Retinal pigment epithelial cell (primary cell): ENCODE results near the gene PIP4K2A.

Experiments used
- DNase-seq: peaks from one replicate; pipeline ENCODE4 v3.0.0-alpha.2; 2010; ENCODE audit warnings: low read depth
- H3K4me3 ChIP-seq: 2 replicates; pipeline ENCODE4 v1.5.1; 2011; ENCODE audit warnings: mild to moderate bottlenecking, low read length, control low read depth, moderate library complexity
- TF ChIP-seq, protein P1 (sequence below): conservative IDR thresholded peaks from 2 replicates; pipeline ENCODE4 v1.5.1; 2011; ENCODE audit warnings: low read depth, low read length, control low read depth, inconsistent platforms

Gene PIP4K2A

DNA sequence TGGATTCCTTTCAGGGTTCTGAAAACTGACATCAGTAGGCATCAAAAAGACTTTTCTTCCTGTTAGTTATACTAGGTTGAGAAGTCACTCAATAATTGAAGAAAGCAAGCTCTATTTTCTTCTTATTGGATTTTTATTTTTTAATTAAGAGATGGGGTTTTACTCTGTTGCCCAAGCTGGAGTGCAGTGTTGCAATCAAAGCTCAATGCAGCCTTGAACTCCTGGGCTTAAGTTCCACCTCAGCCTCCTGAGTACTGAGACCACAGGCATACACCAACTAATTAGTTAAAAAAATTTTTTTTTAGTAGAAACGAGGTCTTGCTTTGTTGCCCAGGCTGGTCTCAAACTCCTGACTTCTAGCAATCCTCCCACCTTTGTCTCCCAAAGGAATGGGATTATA lies 28.0 kb downstream of the PIP4K2A start:
- no peak for DNase-seq
- TF ChIP-seq, protein P1, sequence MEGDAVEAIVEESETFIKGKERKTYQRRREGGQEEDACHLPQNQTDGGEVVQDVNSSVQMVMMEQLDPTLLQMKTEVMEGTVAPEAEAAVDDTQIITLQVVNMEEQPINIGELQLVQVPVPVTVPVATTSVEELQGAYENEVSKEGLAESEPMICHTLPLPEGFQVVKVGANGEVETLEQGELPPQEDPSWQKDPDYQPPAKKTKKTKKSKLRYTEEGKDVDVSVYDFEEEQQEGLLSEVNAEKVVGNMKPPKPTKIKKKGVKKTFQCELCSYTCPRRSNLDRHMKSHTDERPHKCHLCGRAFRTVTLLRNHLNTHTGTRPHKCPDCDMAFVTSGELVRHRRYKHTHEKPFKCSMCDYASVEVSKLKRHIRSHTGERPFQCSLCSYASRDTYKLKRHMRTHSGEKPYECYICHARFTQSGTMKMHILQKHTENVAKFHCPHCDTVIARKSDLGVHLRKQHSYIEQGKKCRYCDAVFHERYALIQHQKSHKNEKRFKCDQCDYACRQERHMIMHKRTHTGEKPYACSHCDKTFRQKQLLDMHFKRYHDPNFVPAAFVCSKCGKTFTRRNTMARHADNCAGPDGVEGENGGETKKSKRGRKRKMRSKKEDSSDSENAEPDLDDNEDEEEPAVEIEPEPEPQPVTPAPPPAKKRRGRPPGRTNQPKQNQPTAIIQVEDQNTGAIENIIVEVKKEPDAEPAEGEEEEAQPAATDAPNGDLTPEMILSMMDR: no peak
- no peak overlapping the region for H3K4me3 ChIP-seq

DNA sequence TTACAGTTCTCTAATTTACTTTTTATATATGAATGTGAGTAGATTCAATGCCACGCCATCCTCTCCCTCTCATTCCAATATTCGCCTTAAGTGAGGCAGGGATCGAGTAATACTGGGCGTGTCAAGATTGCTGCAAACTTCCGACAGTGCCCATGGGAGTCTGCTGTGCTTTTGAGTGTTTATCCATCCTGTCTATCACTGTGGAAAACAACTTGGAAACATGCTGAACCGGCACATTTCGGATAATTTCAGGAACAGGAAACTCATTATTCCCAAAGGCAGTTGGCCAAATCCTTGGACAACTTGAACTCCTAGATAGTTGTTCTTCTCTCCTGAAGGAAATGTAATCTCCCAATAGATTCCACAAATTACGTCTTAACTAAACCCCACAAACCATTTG lies 28.5 kb downstream of the PIP4K2A start:
- DNase-seq: no peak
- H3K4me3 ChIP-seq: no peak overlapping the region
- TF ChIP-seq, protein P1: no peak

DNA sequence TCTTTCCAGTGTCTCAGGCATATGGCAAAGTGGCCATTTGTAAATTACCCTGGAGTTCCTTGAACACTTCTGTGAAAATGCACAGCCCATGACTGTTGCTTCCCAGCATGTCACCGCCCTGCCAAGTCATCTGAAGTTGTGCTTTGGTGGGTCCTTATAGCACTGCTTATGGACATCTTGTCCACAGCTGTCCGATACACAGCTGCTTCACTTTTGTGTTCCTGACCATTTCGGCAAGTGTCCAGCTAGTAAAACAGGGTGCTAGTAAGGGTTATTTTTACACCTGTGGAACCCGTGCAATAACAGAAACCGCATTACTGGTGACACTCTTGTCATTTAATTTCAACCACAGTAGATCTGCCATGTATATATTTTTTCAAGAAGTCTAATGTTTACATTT lies 29.7 kb downstream of the PIP4K2A start:
- TF ChIP-seq, protein P1: no peak
- H3K4me3 ChIP-seq: no peak overlapping the region
- no peak for DNase-seq

DNA sequence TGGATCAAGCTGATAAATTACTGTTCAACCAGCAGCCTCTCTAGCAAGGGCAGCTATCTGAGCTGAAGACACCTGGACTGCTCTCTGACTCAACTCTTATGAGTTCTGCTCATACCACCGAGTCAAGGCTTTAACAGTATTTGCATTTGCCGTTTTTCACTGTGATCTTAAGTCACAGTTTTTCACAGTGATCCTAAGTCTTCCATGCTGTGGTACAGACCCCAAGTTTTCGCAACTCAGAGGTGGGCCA lies 31.3 kb downstream of the PIP4K2A start:
- TF ChIP-seq, protein P1: no peak
- H3K4me3 ChIP-seq: no peak overlapping the region
- DNase-seq: no peak

DNA sequence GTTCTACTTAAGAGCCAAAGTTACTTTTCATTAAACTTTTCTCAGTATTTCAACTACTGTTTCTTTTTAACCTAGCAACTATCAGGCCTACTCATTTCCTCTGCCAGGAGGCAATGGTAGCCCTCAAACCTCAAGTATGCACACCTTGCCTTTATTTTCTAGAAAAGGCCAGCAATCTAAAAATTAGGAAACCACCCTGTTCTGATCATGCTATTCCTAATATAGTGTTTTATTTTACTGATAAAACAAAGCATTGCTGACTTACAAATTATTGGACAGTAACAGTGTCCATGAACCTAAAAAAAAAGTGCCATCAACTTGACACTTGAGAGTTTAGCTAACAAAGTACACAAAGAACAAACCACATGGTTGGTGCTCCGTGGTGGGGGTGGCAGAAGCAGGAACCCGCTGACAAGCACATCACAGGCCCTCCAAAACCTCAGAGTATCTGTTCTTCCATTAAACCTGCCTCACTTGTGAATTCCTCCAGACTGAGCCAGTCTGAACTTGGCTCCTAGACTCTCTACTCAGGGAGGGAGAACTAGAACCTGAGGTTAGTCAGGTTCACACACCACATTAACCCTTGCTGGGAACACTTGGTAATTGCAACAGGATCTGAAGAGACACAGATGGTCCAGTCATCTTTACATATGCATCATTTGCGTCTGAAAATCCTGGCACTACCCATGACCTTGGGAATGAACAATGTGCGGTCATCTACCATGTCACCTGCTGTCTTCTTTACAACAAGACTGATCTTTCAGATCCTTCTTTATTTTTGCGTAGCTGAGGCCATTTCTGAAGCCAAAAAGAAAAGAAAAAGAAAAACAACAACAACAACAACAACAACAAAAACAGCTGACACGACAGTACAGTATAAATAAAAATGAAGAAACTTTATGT lies 31.9 kb downstream of the PIP4K2A start:
- DNase-seq: no peak
- TF ChIP-seq, protein P1: no peak
- no peak overlapping the region for H3K4me3 ChIP-seq

DNA sequence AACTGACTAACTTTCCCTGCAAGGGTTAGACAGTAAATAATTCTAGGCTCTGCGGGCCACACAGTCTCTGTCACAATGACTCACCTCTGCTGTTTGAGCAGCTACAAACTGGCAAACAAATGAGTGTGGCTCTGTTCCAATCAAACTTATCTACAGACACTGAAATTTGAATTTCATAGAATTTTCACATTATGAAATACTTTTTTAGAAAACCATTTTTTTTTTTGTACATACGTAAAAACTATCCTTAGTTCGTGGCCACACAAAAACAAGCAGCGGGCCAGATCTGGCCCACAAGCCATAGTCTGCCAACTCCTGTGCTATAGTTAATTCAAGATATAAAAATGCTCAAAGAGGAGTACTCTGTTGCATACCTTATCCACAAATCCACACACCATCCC lies 32.6 kb downstream of the PIP4K2A start:
- TF ChIP-seq, protein P1: no peak
- H3K4me3 ChIP-seq: no peak overlapping the region
- DNase-seq: peak; percentile 29

DNA sequence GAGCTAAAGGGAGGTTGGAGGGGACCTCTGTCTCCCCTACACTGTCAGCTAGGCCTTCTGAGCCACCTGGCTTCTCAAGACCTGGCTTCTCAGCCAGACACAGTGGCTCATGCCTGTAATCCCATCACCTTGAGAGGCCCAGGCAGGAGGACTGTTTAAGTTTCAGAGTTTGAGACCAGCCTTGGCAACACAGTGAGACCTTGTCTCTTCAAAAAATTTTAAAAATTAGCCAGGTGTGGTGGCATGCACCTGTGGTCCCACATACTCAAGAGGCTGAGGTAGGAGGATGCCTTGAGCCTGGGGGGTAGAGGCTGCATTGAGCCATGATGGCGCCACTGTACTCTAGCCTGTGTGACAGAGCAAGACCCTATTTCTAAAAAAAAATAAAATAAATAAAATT lies 33.1 kb downstream of the PIP4K2A start:
- H3K4me3 ChIP-seq: no peak overlapping the region

More for the DNA sequence above, 33.1 kb downstream of the PIP4K2A start:
- TF ChIP-seq, protein P1: no peak
- DNase-seq: no peak
